Activated CD4-positive, alpha-beta T cell treated with anti-CD3 and anti-CD28 coated beads, Interleukin-2, Interleukin-6, amounts not matched to agents 100 ng/mL and 50 ng/mL, durations not matched to agents 16 hours and 8 hours (primary cell): Measurements from ENCODE around the gene RGS19.

Experiments
- DNase-seq: peaks from one replicate; pipeline ENCODE4 v3.0.0-alpha.2; 2020

Gene RGS19

GRCh38 chr20:64032706-64033624, 46.4 kb downstream of the RGS19 start:
- no peak for DNase-seq

GRCh38 chr20:64031822-64032314, 47.5 kb downstream of the RGS19 start:
- DNase-seq = no peak

GRCh38 chr20:64030371-64031134, 48.8 kb downstream of the RGS19 start:
- DNase-seq = no peak

GRCh38 chr20:64029293-64030117, 49.8 kb downstream of the RGS19 start:
- DNase-seq = no peak

GRCh38 chr20:64027981-64028685, 51.2 kb downstream of the RGS19 start:
- DNase-seq = no peak

GRCh38 chr20:64025826-64026412, 53.4 kb downstream of the RGS19 start:
- DNase-seq = no peak

GRCh38 chr20:64025101-64025825, 54.1 kb downstream of the RGS19 start:
- DNase-seq = no peak

- no peak for DNase-seq
Measured at GRCh38 chr20:64024141-64024990, 55.0 kb downstream of the RGS19 start.

GRCh38 chr20:64023361-64024140, 55.8 kb downstream of the RGS19 start:
- DNase-seq = no peak
